SH-SY5Y (cell line): ENCODE data around the gene SPATA17.

Experiments used
- GATA2 ChIP-seq: IDR thresholded peaks from 2 replicates; pipeline ENCODE4 v1.6.1; 2011; ENCODE audit warnings: mild to moderate bottlenecking, low read depth, low read length
- GATA3 ChIP-seq: IDR thresholded peaks from 2 replicates; pipeline ENCODE4 v1.6.1; 2011; ENCODE audit warnings: low read depth, mild to moderate bottlenecking, low read length, moderate library complexity

- no peak for TF ChIP-seq GATA2
- TF ChIP-seq GATA3 = no peak
Measured at GRCh38 chr1:217747156-217747769, 116.1 kb downstream of the SPATA17 start.
